Activated T-cell treated with anti-CD3 and anti-CD28 coated beads, Interleukin-2, amount 50 U/mL, for 72 hours (primary cell): Measurements from ENCODE around the gene SNRK. TPM values are rescaled to one million over a fixed set of nuclear protein-coding genes. Genes with fewer than 3 reads are reported as not detected.

Source experiments
- total RNA-seq, 2 donors: library from RNA; stranded (reverse); gene quantifications; one replicate each; pipeline ENCODE4 v1.2.3, GENCODE V29; 2022

Gene SNRK
- total RNA-seq, 2 donors from 2014 or later, result 32.9 to 37.8 TPM

Other genes with a start within 250 kb of the SNRK start
- gene POMGNT2, start 180.5 kb upstream of the SNRK start, total RNA-seq, result 1 to 10 TPM; 5.0 to 6.6 TPM